ENCODE results near the gene NPFFR1. TPM values are rescaled to one million over a fixed set of nuclear protein-coding genes. Genes with fewer than 3 reads are reported as not detected.
A peak's percentile ranks its signal among the peaks of the same experiment; 100 is the strongest.

Gene NPFFR1
- total and polyA plus RNA-seq, 10 of the 15 experiments (the other 5 are each of a cell fraction or from before 2014, with no cell fraction given) = 0.03 TPM; not detected in 9

DNA sequence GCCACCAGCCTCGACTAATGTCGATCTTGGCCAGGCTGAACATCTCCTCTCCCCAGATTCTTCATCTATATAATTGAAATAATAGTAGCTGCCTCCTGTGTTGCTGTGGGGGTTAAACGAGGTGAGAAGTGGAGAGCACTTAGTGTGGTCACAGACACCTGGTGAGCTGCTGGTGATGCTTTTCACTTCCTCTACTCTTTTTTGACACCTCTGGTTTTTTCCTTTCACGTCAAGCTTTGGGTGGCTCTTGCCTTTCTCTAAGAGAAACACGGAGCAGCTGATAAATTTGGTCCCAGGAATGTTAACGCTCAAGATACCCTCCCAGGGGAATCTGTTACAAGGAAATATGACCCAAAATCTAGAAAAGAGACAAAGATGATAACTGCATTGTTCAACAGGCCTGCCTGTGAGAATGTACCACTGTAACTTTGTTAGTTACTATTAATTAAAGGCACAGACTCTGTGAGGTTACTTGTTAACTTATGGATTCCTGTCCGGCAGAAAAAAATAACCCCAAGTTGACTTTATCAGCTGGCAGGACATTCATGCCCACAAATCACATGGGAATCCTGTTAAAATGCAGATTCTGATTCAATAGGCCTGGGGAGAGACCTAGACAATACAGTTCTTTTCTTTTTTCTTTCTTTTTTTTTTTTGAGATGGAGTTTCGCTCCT, 9.5 kb upstream of the NPFFR1 start (continued):
- TF ChIP-seq NR2C1 (IDR thresholded peaks at IDR 0.05) (no peak), TCF3 (IDR thresholded peaks at IDR 0.05; ENCODE audit: borderline replicate concordance, insufficient read depth, low read depth, low read length) (peak; percentile 90), PML (IDR thresholded peaks at IDR 0.05; ENCODE audit: low read length) (no peak), ZNF274 (IDR thresholded peaks at IDR 0.05; ENCODE audit: insufficient read depth, insufficient read length) (no peak), IKZF1 (conservative IDR thresholded peaks at IDR 0.05) (peak; percentile 77), RFX5 (IDR thresholded peaks at IDR 0.05; ENCODE audit: low read depth, low read length) (no peak), CHD2 (IDR thresholded peaks at IDR 0.05; ENCODE audit: borderline replicate concordance, low read depth, low read length) (peak; percentile 48; the same call in 1 of the 2 replicates), SIX5 (IDR thresholded peaks at IDR 0.05; ENCODE audit: low read depth, low read length, severe bottlenecking) (no peak), DPF2 (IDR thresholded peaks at IDR 0.05) (peak; percentile 95), NR2C2 (IDR thresholded peaks at IDR 0.05; ENCODE audit: borderline replicate concordance, control insufficient read depth, insufficient read length, low read depth) (no peak), ATF7 (IDR thresholded peaks at IDR 0.05; ENCODE audit: low read depth) (peak; percentile 72), SPI1 (IDR thresholded peaks at IDR 0.05; ENCODE audit: borderline replicate concordance, insufficient read depth, low read depth, low read length) (peak; percentile 91), BCL11A (IDR thresholded peaks at IDR 0.05; ENCODE audit: low read depth, low read length) (peak; percentile 29; the same call in 1 of the 2 replicates), TCF12 (IDR thresholded peaks at IDR 0.05; ENCODE audit: low read depth, low read length) (peak; percentile 90)
- TF ChIP-seq, protein P1, sequence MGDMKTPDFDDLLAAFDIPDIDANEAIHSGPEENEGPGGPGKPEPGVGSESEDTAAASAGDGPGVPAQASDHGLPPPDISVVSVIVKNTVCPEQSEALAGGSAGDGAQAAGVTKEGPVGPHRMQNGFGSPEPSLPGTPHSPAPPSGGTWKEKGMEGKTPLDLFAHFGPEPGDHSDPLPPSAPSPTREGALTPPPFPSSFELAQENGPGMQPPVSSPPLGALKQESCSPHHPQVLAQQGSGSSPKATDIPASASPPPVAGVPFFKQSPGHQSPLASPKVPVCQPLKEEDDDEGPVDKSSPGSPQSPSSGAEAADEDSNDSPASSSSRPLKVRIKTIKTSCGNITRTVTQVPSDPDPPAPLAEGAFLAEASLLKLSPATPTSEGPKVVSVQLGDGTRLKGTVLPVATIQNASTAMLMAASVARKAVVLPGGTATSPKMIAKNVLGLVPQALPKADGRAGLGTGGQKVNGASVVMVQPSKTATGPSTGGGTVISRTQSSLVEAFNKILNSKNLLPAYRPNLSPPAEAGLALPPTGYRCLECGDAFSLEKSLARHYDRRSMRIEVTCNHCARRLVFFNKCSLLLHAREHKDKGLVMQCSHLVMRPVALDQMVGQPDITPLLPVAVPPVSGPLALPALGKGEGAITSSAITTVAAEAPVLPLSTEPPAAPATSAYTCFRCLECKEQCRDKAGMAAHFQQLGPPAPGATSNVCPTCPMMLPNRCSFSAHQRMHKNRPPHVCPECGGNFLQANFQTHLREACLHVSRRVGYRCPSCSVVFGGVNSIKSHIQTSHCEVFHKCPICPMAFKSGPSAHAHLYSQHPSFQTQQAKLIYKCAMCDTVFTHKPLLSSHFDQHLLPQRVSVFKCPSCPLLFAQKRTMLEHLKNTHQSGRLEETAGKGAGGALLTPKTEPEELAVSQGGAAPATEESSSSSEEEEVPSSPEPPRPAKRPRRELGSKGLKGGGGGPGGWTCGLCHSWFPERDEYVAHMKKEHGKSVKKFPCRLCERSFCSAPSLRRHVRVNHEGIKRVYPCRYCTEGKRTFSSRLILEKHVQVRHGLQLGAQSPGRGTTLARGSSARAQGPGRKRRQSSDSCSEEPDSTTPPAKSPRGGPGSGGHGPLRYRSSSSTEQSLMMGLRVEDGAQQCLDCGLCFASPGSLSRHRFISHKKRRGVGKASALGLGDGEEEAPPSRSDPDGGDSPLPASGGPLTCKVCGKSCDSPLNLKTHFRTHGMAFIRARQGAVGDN (IDR thresholded peaks at IDR 0.05) = peak; percentile 90
- TF ChIP-seq, protein P2, sequence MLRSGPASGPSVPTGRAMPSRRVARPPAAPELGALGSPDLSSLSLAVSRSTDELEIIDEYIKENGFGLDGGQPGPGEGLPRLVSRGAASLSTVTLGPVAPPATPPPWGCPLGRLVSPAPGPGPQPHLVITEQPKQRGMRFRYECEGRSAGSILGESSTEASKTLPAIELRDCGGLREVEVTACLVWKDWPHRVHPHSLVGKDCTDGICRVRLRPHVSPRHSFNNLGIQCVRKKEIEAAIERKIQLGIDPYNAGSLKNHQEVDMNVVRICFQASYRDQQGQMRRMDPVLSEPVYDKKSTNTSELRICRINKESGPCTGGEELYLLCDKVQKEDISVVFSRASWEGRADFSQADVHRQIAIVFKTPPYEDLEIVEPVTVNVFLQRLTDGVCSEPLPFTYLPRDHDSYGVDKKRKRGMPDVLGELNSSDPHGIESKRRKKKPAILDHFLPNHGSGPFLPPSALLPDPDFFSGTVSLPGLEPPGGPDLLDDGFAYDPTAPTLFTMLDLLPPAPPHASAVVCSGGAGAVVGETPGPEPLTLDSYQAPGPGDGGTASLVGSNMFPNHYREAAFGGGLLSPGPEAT (IDR thresholded peaks at IDR 0.05; ENCODE audit: low read depth) = peak; percentile 83
- TF ChIP-seq, protein P3, sequence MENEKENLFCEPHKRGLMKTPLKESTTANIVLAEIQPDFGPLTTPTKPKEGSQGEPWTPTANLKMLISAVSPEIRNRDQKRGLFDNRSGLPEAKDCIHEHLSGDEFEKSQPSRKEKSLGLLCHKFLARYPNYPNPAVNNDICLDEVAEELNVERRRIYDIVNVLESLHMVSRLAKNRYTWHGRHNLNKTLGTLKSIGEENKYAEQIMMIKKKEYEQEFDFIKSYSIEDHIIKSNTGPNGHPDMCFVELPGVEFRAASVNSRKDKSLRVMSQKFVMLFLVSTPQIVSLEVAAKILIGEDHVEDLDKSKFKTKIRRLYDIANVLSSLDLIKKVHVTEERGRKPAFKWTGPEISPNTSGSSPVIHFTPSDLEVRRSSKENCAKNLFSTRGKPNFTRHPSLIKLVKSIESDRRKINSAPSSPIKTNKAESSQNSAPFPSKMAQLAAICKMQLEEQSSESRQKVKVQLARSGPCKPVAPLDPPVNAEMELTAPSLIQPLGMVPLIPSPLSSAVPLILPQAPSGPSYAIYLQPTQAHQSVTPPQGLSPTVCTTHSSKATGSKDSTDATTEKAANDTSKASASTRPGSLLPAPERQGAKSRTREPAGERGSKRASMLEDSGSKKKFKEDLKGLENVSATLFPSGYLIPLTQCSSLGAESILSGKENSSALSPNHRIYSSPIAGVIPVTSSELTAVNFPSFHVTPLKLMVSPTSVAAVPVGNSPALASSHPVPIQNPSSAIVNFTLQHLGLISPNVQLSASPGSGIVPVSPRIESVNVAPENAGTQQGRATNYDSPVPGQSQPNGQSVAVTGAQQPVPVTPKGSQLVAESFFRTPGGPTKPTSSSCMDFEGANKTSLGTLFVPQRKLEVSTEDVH (IDR thresholded peaks at IDR 0.05; ENCODE audit: low read depth, partially characterized antibody) = no peak
- TF ChIP-seq, protein P4, sequence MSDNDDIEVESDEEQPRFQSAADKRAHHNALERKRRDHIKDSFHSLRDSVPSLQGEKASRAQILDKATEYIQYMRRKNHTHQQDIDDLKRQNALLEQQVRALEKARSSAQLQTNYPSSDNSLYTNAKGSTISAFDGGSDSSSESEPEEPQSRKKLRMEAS (IDR thresholded peaks at IDR 0.05; ENCODE audit: low read depth, low read length) = no peak
- TF ChIP-seq, protein P5, sequence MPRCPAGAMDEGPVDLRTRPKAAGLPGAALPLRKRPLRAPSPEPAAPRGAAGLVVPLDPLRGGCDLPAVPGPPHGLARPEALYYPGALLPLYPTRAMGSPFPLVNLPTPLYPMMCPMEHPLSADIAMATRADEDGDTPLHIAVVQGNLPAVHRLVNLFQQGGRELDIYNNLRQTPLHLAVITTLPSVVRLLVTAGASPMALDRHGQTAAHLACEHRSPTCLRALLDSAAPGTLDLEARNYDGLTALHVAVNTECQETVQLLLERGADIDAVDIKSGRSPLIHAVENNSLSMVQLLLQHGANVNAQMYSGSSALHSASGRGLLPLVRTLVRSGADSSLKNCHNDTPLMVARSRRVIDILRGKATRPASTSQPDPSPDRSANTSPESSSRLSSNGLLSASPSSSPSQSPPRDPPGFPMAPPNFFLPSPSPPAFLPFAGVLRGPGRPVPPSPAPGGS (IDR thresholded peaks at IDR 0.05; ENCODE audit: borderline replicate concordance, insufficient read depth, low read depth, low read length, poor library complexity, severe bottlenecking) = no peak
